B cell (primary cell): ENCODE results near the gene ZNF44.

Experiments used
- CTCF ChIP-seq: fragments of 200-600 bp; IDR thresholded peaks from one replicate; pipeline ENCODE4 v1.8.0; 2022; ENCODE audit warnings: antibody characterized with exemption, mild to moderate bottlenecking
- EZH2 ChIP-seq: IDR thresholded peaks from 2 replicates; pipeline ENCODE4 v1.6.1; 2012; ENCODE audit warnings: borderline replicate concordance, low read depth, mild to moderate bottlenecking, moderate library complexity, low read length; ENCODE audit not compliant: insufficient read depth, poor library complexity, severe bottlenecking

- TF ChIP-seq CTCF (no peak), EZH2 (no peak)
Measured at GRCh38 chr19:12261554-12261953, 33.1 kb downstream of the ZNF44 start.
